ENCODE data around the gene CCNL1. TPM values are rescaled to one million over a fixed set of nuclear protein-coding genes. Genes with fewer than 3 reads are reported as not detected.
"Not testable (repeated sequence)": the region's sequence is repeated elsewhere in the genome, so short reads cannot be mapped to it uniquely, and the experiment has no call there.

The CCNL1 gene
- total RNA-seq, 1 experiment from 2014 or later, result 114 TPM

DNA sequence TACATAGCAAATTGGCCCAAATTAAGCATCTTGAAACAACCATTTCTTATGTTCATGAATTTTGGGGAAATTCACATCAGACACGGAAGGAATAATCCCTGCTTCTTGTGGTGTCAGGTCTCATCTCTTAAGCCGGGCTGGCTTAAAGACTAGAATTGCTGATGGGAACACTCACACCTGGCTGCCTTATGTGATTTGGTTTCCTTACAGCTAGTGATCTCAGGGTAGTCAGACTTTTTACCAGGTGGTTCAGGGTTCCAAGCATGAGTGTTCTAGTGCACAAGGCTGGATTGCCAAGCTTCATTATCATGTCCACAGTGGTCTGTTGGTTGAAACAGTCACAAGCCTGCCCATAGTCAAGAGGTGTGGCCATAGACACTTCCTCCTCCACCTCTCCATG lies 20.3 kb upstream of the CCNL1 start:
- POLR2A ChIA-PET, result no interaction called here
- H3K27me3 ChIP-seq (replicated peaks; ENCODE audit: control insufficient read depth, insufficient read depth, low read length), result no peaks in the 10 kb centered on the region
- CTCF ChIA-PET, result no interaction called here
- intact Hi-C loops (cut with micrococcal nuclease; ENCODE audit: unreplicated experiment), result no loop called here
- BruUV-seq (replicated peaks), result no TSS peak
- no peaks in the 10 kb centered on the region for H3K36me3 ChIP-seq (ENCODE audit: control insufficient read depth, insufficient read depth, low read length)
- no peak overlapping the region for H3K4me3 ChIP-seq (ENCODE audit: low read depth, low read length)
- DNase-seq, result no peak
- Mint-ChIP-seq H3K27me3 (ENCODE audit: insufficient read depth, unreplicated experiment) (no peaks in the 10 kb centered on the region), H3K36me3 (ENCODE audit: insufficient read depth, unreplicated experiment) (peaks cover 5% of the 10 kb centered on the region), H3K4me1 (ENCODE audit: low read depth, unreplicated experiment) (peaks cover 7% of the 10 kb centered on the region), H3K9me3 (ENCODE audit: unreplicated experiment) (peaks cover 5% of the 10 kb centered on the region), H3K4me3 (ENCODE audit: unreplicated experiment) (no peak overlapping the region), H3K27ac (ENCODE audit: unreplicated experiment) (no peak overlapping the region)
- H3K4me1 ChIP-seq, result no peaks in the 10 kb centered on the region; the same call in 1 of the 2 replicates
- TF ChIP-seq, protein P1, sequence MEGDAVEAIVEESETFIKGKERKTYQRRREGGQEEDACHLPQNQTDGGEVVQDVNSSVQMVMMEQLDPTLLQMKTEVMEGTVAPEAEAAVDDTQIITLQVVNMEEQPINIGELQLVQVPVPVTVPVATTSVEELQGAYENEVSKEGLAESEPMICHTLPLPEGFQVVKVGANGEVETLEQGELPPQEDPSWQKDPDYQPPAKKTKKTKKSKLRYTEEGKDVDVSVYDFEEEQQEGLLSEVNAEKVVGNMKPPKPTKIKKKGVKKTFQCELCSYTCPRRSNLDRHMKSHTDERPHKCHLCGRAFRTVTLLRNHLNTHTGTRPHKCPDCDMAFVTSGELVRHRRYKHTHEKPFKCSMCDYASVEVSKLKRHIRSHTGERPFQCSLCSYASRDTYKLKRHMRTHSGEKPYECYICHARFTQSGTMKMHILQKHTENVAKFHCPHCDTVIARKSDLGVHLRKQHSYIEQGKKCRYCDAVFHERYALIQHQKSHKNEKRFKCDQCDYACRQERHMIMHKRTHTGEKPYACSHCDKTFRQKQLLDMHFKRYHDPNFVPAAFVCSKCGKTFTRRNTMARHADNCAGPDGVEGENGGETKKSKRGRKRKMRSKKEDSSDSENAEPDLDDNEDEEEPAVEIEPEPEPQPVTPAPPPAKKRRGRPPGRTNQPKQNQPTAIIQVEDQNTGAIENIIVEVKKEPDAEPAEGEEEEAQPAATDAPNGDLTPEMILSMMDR (IDR thresholded peaks at IDR 0.05; ENCODE audit: insufficient read depth in 1 of 2, low read depth in 1 of 2, low read length in 1 of 2, severe bottlenecking in 1 of 2, unreplicated experiment in 1 of 2), result no peak
- H3K9me3 ChIP-seq, result no peaks in the 10 kb centered on the region

DNA sequence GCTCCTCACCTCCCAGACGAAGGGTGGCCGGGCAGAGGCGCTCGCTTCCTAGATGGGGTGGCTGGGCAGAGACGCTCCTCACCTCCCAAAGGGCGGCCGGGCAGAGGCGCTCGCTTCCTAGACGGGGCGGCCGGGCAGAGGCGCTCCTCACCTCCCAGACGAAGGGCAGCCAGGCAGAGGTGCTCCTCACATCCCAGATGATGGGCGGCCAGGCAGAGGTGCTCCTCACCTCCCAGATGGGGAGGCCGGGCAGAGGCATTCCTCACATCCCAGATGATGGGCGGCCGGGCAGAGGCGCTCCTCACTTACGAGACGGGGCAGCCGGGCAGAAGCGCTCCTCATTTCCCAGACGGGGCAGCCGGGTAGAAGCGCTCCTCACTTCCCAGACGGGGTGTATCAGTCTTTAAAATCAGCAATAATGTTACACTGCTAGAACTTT lies 19.4 kb upstream of the CCNL1 start:
- TF ChIP-seq, protein P1 (IDR thresholded peaks at IDR 0.05; ENCODE audit: insufficient read depth in 1 of 2, low read depth in 1 of 2, low read length in 1 of 2, severe bottlenecking in 1 of 2, unreplicated experiment in 1 of 2), result no peak
- CTCF ChIA-PET, result no interaction called here
- peaks cover 7% of the 10 kb centered on the region for H3K4me1 Mint-ChIP-seq (ENCODE audit: low read depth, unreplicated experiment)
- no peaks in the 10 kb centered on the region for H3K9me3 ChIP-seq
- no peak overlapping the region for H3K4me3 Mint-ChIP-seq (ENCODE audit: unreplicated experiment)
- H3K36me3 ChIP-seq (ENCODE audit: control insufficient read depth, insufficient read depth, low read length), result no peaks in the 10 kb centered on the region
- H3K36me3 Mint-ChIP-seq (ENCODE audit: insufficient read depth, unreplicated experiment), result peaks cover 14% of the 10 kb centered on the region
- BruUV-seq (replicated peaks), result no TSS peak
- H3K27me3 Mint-ChIP-seq (ENCODE audit: insufficient read depth, unreplicated experiment), result no peaks in the 10 kb centered on the region
- H3K27ac Mint-ChIP-seq (ENCODE audit: unreplicated experiment), result no peak overlapping the region
- no peak for DNase-seq
- POLR2A ChIA-PET, result no interaction called here
- no peaks in the 10 kb centered on the region for H3K9me3 Mint-ChIP-seq (ENCODE audit: unreplicated experiment)
- no peaks in the 10 kb centered on the region for H3K27me3 ChIP-seq (replicated peaks; ENCODE audit: control insufficient read depth, insufficient read depth, low read length)
- intact Hi-C loops (cut with micrococcal nuclease; ENCODE audit: unreplicated experiment), result no loop called here
- no peak overlapping the region for H3K4me3 ChIP-seq (ENCODE audit: low read depth, low read length)
- H3K4me1 ChIP-seq, result no peaks in the 10 kb centered on the region; the same call in 1 of the 2 replicates

DNA sequence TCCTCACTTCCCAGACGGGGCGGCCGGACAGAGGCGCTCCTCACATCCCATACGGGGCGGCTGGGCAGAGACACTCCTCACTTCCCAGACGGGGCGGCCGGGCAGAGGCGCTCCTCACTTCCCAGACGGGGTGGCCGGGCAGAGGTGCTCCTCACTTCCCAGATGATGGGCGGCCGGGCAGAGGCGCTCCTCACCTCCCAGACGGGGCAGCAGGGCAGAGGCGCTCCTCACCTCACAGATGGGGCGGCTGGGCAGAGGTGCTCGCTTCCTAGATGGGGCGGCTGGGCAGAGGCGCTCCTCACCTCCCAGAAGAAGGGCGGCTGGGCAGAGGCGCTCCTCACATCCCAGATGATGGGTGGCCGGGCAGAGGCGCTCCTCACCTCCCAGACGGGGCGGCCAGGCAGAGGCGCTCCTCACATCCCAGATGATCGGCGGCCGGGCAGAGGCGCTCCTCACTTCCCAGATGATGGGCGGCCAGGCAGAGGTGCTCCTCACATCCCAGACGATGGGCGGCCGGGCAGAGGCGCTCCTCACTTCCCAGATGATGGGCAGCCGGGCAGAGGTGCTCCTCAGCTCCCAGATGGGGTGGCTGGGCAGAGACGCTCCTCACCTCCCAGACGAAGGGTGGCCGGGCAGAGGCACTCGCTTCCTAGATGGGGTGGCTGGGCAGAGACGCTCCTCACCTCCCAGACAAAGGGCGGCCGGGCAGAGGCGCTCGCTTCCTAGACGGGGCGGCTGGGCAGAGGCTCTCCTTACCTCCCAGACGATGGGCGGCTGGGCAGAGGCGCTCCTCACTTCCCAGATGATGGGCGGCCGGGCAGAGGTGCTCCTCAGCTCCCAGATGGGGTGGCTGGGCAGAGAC lies 18.8 kb upstream of the CCNL1 start:
- H3K36me3 Mint-ChIP-seq (ENCODE audit: insufficient read depth, unreplicated experiment), result peaks cover 16% of the 10 kb centered on the region
- DNase-seq; CTCF ChIA-PET; H3K27me3 ChIP-seq (replicated peaks; ENCODE audit: control insufficient read depth, insufficient read depth, low read length); BruUV-seq (replicated peaks); H3K36me3 ChIP-seq (ENCODE audit: control insufficient read depth, insufficient read depth, low read length); H3K9me3 ChIP-seq; H3K4me1 ChIP-seq; H3K27me3 Mint-ChIP-seq (ENCODE audit: insufficient read depth, unreplicated experiment); H3K4me3 ChIP-seq (ENCODE audit: low read depth, low read length); POLR2A ChIA-PET; H3K4me1 Mint-ChIP-seq (ENCODE audit: low read depth, unreplicated experiment); H3K27ac Mint-ChIP-seq (ENCODE audit: unreplicated experiment); intact Hi-C loops (cut with micrococcal nuclease; ENCODE audit: unreplicated experiment); H3K9me3 Mint-ChIP-seq (ENCODE audit: unreplicated experiment); H3K4me3 Mint-ChIP-seq (ENCODE audit: unreplicated experiment): not testable (repeated sequence)

DNA sequence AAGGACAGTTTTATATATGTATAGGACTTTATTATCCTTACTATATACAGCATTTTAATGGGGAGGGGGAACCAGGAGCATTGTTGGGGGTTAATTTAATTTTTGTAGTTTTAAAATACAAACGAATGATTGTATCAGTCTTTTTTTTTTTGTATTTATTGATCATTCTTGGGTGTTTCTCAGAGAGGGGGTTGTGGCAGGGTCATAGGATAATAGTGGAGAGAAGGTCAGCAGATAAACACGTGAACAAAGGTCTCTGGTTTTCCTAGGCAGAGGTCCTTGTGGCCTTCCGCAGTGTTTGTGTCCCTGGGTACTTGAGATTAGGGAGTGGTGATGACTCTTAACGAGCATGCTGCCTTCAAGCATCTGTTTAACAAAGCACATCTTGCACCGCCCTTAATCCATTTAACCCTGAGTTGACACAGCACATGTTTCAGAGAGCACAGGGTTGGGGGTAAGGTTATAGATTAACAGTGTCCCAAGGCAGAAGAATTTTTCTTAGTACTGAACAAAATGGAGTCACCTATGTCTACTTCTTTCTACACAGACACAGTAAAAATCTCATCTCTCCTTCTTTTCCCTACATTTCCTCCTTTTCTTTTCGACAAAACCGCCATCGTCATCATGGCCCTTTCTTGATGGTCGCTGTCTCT lies 18.0 kb upstream of the CCNL1 start:
- POLR2A ChIA-PET; H3K36me3 ChIP-seq (ENCODE audit: control insufficient read depth, insufficient read depth, low read length); H3K27me3 ChIP-seq (replicated peaks; ENCODE audit: control insufficient read depth, insufficient read depth, low read length); H3K4me3 ChIP-seq (ENCODE audit: low read depth, low read length); H3K4me1 Mint-ChIP-seq (ENCODE audit: low read depth, unreplicated experiment); intact Hi-C loops (cut with micrococcal nuclease; ENCODE audit: unreplicated experiment); H3K9me3 ChIP-seq; H3K27ac Mint-ChIP-seq (ENCODE audit: unreplicated experiment); H3K4me1 ChIP-seq; CTCF ChIA-PET; DNase-seq; BruUV-seq (replicated peaks); H3K27me3 Mint-ChIP-seq (ENCODE audit: insufficient read depth, unreplicated experiment); H3K4me3 Mint-ChIP-seq (ENCODE audit: unreplicated experiment); H3K9me3 Mint-ChIP-seq (ENCODE audit: unreplicated experiment): not testable (repeated sequence)
- H3K36me3 Mint-ChIP-seq (ENCODE audit: insufficient read depth, unreplicated experiment), result peaks cover 16% of the 10 kb centered on the region

Measured in Caco-2 (cell line).